ENCODE measurements around the gene PRKN. TPM values are rescaled to one million over a fixed set of nuclear protein-coding genes. Genes with fewer than 3 reads are reported as not detected.

The PRKN gene
- total and polyA plus RNA-seq, 3 experiments from 2014 or later = 0.22 to 1.0 (median 0.55) TPM

- Histone ChIP-seq H3K4me1 (ENCODE audit: insufficient read depth, low read length) (no peaks in the 10 kb centered on the region), H3K27ac (ENCODE audit: low read depth, low read length) (no peak overlapping the region), H3K27me3 (ENCODE audit: insufficient read depth, low read length, poor library complexity, severe bottlenecking) (no peaks in the 10 kb centered on the region), H3K36me3 (ENCODE audit: insufficient read depth, low read length) (no peaks in the 10 kb centered on the region), H3K9me3 (ENCODE audit: low read length) (no peaks in the 10 kb centered on the region), H3K4me3 (ENCODE audit: low read length) (no peak overlapping the region)
- no peaks in the 10 kb centered on the region for H3K4me1 Mint-ChIP-seq
- no peaks in the 10 kb centered on the region for H3K36me3 Mint-ChIP-seq
- no peak overlapping the region for H3K27ac Mint-ChIP-seq
- peaks cover 0 to 4% of the 10 kb centered on the region in 2 donors for H3K27me3 Mint-ChIP-seq
- ChIA-PET CTCF (no interaction called here), POLR2A (no interaction called here)
- H3K4me3 Mint-ChIP-seq = no peak overlapping the region
- no peak for DNase-seq
- H3K9me3 Mint-ChIP-seq = peaks cover 0 to 3% (median 0%) of the 10 kb centered on the region in 5 donors
Observed at GRCh38 chr6:161838306-161839035, 889.1 kb downstream of the PRKN start.

- no peak overlapping the region for H3K4me3 ChIP-seq (ENCODE audit: low read length)
- Mint-ChIP-seq H3K4me3 (no peak overlapping the region), H3K4me1 (no peaks in the 10 kb centered on the region), H3K27me3 (peaks cover 0 to 3% of the 10 kb centered on the region in 2 donors), H3K9me3 (peaks cover 0 to 3% (median 0%) of the 10 kb centered on the region in 5 donors), H3K36me3 (no peaks in the 10 kb centered on the region), H3K27ac (no peak overlapping the region)
- H3K9me3 ChIP-seq (ENCODE audit: low read length) = no peaks in the 10 kb centered on the region
- no peak for DNase-seq
- POLR2A ChIA-PET = no interaction called here
- H3K27ac ChIP-seq (ENCODE audit: low read depth, low read length) = no peak overlapping the region
- CTCF ChIA-PET = no interaction called here
- H3K36me3 ChIP-seq (ENCODE audit: insufficient read depth, low read length) = no peaks in the 10 kb centered on the region
- no peaks in the 10 kb centered on the region for H3K4me1 ChIP-seq (ENCODE audit: insufficient read depth, low read length)
- H3K27me3 ChIP-seq (ENCODE audit: insufficient read depth, low read length, poor library complexity, severe bottlenecking) = no peaks in the 10 kb centered on the region
Observed at GRCh38 chr6:161837854-161838253, 889.7 kb downstream of the PRKN start.

GRCh38 chr6:161837449-161837735 lies 890.2 kb downstream of the PRKN start:
- no peaks in the 10 kb centered on the region for H3K27me3 ChIP-seq (ENCODE audit: insufficient read depth, low read length, poor library complexity, severe bottlenecking)
- Mint-ChIP-seq H3K9me3 (peaks cover 0 to 3% (median 0%) of the 10 kb centered on the region in 5 donors), H3K4me1 (no peaks in the 10 kb centered on the region), H3K36me3 (no peaks in the 10 kb centered on the region), H3K27me3 (peaks cover 0 to 3% of the 10 kb centered on the region in 2 donors), H3K4me3 (no peak overlapping the region), H3K27ac (no peak overlapping the region)
- H3K4me3 ChIP-seq (ENCODE audit: low read length) = no peak overlapping the region
- no peaks in the 10 kb centered on the region for H3K36me3 ChIP-seq (ENCODE audit: insufficient read depth, low read length)
- H3K4me1 ChIP-seq (ENCODE audit: insufficient read depth, low read length) = no peaks in the 10 kb centered on the region
- POLR2A ChIA-PET = no interaction called here
- no peaks in the 10 kb centered on the region for H3K9me3 ChIP-seq (ENCODE audit: low read length)
- H3K27ac ChIP-seq (ENCODE audit: low read depth, low read length) = no peak overlapping the region
- no peak for DNase-seq
- CTCF ChIA-PET = no interaction called here

GRCh38 chr6:161836643-161837448 lies 890.7 kb downstream of the PRKN start:
- CTCF ChIA-PET = no interaction called here
- Histone ChIP-seq H3K9me3 (ENCODE audit: low read length) (no peaks in the 10 kb centered on the region), H3K36me3 (ENCODE audit: insufficient read depth, low read length) (no peaks in the 10 kb centered on the region), H3K4me1 (ENCODE audit: insufficient read depth, low read length) (no peaks in the 10 kb centered on the region), H3K4me3 (ENCODE audit: low read length) (no peak overlapping the region), H3K27me3 (ENCODE audit: insufficient read depth, low read length, poor library complexity, severe bottlenecking) (no peaks in the 10 kb centered on the region), H3K27ac (ENCODE audit: low read depth, low read length) (no peak overlapping the region)
- no peak for DNase-seq
- peaks cover 0 to 3% of the 10 kb centered on the region in 2 donors for H3K27me3 Mint-ChIP-seq
- H3K9me3 Mint-ChIP-seq = peaks cover 0 to 2% (median 0%) of the 10 kb centered on the region in 5 donors
- POLR2A ChIA-PET = no interaction called here
- H3K36me3 Mint-ChIP-seq = no peaks in the 10 kb centered on the region
- H3K27ac Mint-ChIP-seq = no peak overlapping the region
- no peak overlapping the region for H3K4me3 Mint-ChIP-seq
- H3K4me1 Mint-ChIP-seq = no peaks in the 10 kb centered on the region

GRCh38 chr6:161835500-161836215 lies 891.9 kb downstream of the PRKN start:
- Histone ChIP-seq H3K9me3 (ENCODE audit: low read length) (no peaks in the 10 kb centered on the region), H3K27ac (ENCODE audit: low read depth, low read length) (no peak overlapping the region), H3K27me3 (ENCODE audit: insufficient read depth, low read length, poor library complexity, severe bottlenecking) (no peaks in the 10 kb centered on the region), H3K4me3 (ENCODE audit: low read length) (no peak overlapping the region), H3K36me3 (ENCODE audit: insufficient read depth, low read length) (no peaks in the 10 kb centered on the region), H3K4me1 (ENCODE audit: insufficient read depth, low read length) (no peaks in the 10 kb centered on the region)
- ChIA-PET POLR2A (no interaction called here), CTCF (no interaction called here)
- H3K27me3 Mint-ChIP-seq = peaks cover 0 to 3% of the 10 kb centered on the region in 2 donors
- no peak for DNase-seq
- no peak overlapping the region for H3K4me3 Mint-ChIP-seq
- no peak overlapping the region for H3K27ac Mint-ChIP-seq
- no peaks in the 10 kb centered on the region for H3K4me1 Mint-ChIP-seq
- no peaks in the 10 kb centered on the region for H3K36me3 Mint-ChIP-seq
- H3K9me3 Mint-ChIP-seq = no peaks in the 10 kb centered on the region

GRCh38 chr6:161834426-161834825 lies 893.1 kb downstream of the PRKN start:
- no peaks in the 10 kb centered on the region for H3K27me3 ChIP-seq (ENCODE audit: insufficient read depth, low read length, poor library complexity, severe bottlenecking)
- ChIA-PET POLR2A (no interaction called here), CTCF (no interaction called here)
- H3K4me3 ChIP-seq (ENCODE audit: low read length) = no peak overlapping the region
- Mint-ChIP-seq H3K9me3 (peaks cover 0 to 2% (median 0%) of the 10 kb centered on the region in 5 donors), H3K4me3 (no peak overlapping the region), H3K36me3 (no peaks in the 10 kb centered on the region), H3K27me3 (peaks cover 0 to 3% of the 10 kb centered on the region in 2 donors), H3K27ac (no peak overlapping the region), H3K4me1 (no peaks in the 10 kb centered on the region)
- H3K27ac ChIP-seq (ENCODE audit: low read depth, low read length) = no peak overlapping the region
- H3K36me3 ChIP-seq (ENCODE audit: insufficient read depth, low read length) = no peaks in the 10 kb centered on the region
- H3K9me3 ChIP-seq (ENCODE audit: low read length) = no peaks in the 10 kb centered on the region
- no peak for DNase-seq
- no peaks in the 10 kb centered on the region for H3K4me1 ChIP-seq (ENCODE audit: insufficient read depth, low read length)

GRCh38 chr6:161833099-161833860 lies 894.3 kb downstream of the PRKN start:
- Mint-ChIP-seq H3K36me3 (no peaks in the 10 kb centered on the region), H3K27ac (no peak overlapping the region), H3K4me3 (no peak overlapping the region), H3K9me3 (peaks cover 0 to 2% (median 0%) of the 10 kb centered on the region in 5 donors), H3K4me1 (no peaks in the 10 kb centered on the region), H3K27me3 (peaks cover 0 to 3% of the 10 kb centered on the region in 2 donors)
- POLR2A ChIA-PET = no interaction called here
- no peaks in the 10 kb centered on the region for H3K27me3 ChIP-seq (ENCODE audit: insufficient read depth, low read length, poor library complexity, severe bottlenecking)
- no peaks in the 10 kb centered on the region for H3K4me1 ChIP-seq (ENCODE audit: insufficient read depth, low read length)
- no peak for DNase-seq
- CTCF ChIA-PET = no interaction called here
- H3K9me3 ChIP-seq (ENCODE audit: low read length) = no peaks in the 10 kb centered on the region
- H3K36me3 ChIP-seq (ENCODE audit: insufficient read depth, low read length) = no peaks in the 10 kb centered on the region
- no peak overlapping the region for H3K4me3 ChIP-seq (ENCODE audit: low read length)
- H3K27ac ChIP-seq (ENCODE audit: low read depth, low read length) = no peak overlapping the region

GRCh38 chr6:161832622-161833021 lies 894.9 kb downstream of the PRKN start:
- no peak for DNase-seq
- ChIA-PET CTCF (no interaction called here), POLR2A (no interaction called here)
- no peak overlapping the region for H3K4me3 Mint-ChIP-seq
- peaks cover 0 to 2% (median 0%) of the 10 kb centered on the region in 5 donors for H3K9me3 Mint-ChIP-seq
- Histone ChIP-seq H3K27ac (ENCODE audit: low read depth, low read length) (no peak overlapping the region), H3K4me3 (ENCODE audit: low read length) (no peak overlapping the region), H3K27me3 (ENCODE audit: insufficient read depth, low read length, poor library complexity, severe bottlenecking) (no peaks in the 10 kb centered on the region), H3K36me3 (ENCODE audit: insufficient read depth, low read length) (no peaks in the 10 kb centered on the region), H3K4me1 (ENCODE audit: insufficient read depth, low read length) (no peaks in the 10 kb centered on the region), H3K9me3 (ENCODE audit: low read length) (no peaks in the 10 kb centered on the region)
- no peaks in the 10 kb centered on the region for H3K4me1 Mint-ChIP-seq
- H3K27ac Mint-ChIP-seq = no peak overlapping the region
- H3K27me3 Mint-ChIP-seq = peaks cover 0 to 3% of the 10 kb centered on the region in 2 donors
- no peaks in the 10 kb centered on the region for H3K36me3 Mint-ChIP-seq
